Measurements from ENCODE around the gene SBSN.

SBSN gene

DNA sequence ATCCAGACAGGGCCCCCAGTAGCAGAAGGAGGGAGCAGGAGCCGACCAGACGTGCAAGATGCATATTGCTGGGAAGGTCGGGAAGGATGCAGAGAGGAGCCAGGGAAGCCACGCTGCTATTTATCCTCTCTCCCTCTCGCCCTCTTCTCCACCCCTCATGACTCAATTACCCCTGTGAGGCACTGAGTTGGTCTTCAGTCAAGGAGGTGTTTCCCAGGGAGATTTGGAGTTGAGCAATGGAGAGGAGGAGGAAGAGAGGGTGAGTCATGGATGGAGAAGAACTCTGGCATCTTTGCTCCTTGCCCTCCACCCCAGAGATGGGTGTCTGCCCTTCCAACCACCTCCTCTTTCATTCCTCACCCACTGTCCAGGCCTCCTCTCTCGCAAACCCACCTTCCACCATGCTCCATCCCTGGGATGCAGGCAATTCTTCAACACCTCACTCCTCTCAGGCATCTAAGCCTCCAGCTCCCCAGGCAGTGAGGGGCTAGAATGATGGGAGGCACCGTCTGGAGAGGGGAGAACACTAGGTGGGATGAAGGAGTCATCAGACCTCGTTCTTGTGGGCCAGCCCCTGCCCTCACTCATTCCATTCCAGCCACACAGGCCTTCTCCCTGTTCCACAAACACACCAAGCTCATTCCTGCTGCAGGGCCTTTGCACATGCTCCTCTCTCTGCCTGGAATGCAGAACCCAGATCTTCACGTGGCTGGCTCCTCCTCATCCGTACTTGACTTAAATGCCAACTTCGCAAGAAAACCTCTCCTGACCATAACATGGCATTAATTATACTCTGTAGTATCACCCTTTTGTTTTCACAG lies at the start of gene SBSN:
Gene SBSN, minus strand, starts transcription at position 94 of the 821 bp plus-strand sequence. Its CDS starts 30 bp downstream, at position 64.
- DNase-seq (ENCODE audit: low spot score), result no peak

DNA sequence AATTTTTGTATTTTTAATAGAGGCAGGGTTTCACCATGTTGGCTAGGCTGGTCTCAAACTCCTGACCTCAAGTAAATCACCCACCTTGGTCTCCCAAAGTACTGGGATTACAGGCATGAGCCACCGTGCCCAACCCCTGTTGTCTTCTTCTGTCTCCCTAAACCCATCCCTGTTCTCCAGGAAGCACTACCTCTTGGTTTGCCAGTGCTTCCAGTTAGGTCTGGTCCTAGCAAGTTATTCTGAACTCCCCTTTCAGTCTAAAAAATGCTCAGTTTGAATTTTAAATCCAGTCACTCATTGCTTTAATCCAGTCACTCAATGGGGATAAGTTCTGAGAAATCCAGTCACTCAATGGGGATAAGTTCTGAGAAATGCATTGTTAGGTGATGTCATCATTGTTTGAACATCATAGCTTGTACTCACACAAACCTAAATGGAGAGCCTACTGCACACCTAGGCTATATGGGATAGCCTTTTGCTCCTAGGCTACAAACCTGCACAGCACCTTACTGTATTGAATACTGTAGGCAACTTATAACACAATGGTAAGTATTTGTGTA lies 43.4 kb upstream of the SBSN start:
- no peak for DNase-seq (ENCODE audit: low spot score)

DNA sequence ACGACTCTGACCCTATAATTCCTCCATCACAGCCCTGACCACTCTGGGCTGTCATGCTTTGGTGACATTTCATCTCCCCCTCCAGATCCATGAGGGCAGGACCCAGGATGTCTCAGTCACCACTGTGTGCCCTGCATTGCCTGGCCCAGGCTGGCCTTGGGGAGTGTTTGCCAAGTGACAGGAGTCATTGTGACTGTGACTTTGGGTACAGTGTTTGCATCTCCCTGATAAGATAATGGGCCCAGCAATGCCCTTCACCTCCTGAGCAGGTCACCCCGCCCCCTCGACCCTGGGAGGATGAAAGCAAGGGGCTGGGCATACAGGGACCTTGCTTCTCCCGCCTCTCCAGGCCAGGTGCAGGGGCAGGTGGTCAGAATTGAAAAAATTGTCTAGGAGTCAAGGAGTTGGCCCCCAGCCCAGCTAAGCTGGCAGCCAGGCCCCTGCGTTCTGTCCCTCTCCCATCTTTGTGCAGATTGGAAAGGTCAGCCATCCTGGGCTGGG lies 41.2 kb upstream of the SBSN start:
- no peak for DNase-seq (ENCODE audit: low spot score)

DNA sequence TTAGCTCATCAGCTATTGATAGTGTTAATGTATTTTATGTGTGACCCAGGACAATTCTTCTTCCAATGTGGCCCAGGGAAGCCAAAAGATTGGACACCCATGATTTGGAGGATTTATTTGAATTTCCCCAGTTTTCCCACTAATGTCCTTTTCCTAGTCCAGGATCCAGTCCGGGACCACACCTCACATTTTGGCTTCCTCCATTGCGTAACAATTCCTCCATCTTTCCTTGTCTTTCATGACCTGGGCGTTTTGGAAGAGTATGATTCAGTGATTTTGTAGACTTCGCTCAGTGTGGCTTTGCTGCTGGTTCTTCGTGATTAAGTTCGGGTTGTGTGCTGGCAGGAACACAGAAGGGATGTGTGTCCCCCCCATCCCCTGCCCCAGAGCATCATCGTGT lies 38.6 kb upstream of the SBSN start:
- DNase-seq (ENCODE audit: low spot score), result no peak

DNA sequence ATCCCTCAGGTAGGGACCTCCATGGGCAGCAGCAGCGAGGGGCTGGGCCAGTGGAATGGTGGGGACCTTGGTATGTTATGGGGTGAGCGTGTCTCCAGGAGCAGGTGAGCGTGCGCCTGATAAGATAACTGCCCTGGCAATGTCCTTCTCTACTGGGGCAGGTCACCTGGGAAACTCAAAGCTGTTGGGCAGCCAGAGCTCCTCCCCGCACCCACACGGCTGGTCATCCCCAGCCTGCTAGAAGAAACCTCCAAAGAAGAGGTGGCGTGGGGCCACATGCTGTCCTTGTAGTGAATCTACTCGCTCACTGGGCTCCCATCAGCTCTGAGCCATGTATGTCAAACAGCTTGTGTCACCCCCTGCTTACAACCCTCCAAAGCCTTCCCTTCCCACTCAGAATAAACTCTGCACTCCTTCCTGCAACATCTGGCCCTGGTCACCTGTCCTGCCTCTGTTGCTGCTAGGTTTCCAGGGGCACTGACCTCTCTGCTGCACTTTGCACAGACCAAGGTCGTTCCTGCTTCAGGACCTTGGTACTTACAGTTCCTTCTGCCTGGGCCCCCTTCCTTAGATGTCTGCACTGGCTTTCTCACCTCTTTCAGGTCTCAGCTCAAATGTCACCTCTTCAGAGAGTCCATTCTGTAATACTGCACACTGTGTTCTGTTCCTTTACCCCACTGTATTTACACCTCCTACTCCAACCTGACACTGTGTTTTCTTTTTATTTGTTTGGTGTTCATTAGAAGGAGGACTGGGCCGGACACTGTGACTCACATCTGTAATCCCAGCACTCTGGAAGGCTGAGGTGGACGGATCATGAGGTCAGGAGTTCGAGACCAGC lies 37.1 kb upstream of the SBSN start:
- DNase-seq (ENCODE audit: low spot score), result no peak

- DNase-seq (ENCODE audit: low spot score), result no peak
Observed at GRCh38 chr19:35563207-35563829, 35.2 kb upstream of the SBSN start, which contains the start of gene ATP4A. Gene ATP4A, minus strand, starts transcription at chr19:35563658. Its CDS starts 29 bp downstream, at chr19:35563629.

DNA sequence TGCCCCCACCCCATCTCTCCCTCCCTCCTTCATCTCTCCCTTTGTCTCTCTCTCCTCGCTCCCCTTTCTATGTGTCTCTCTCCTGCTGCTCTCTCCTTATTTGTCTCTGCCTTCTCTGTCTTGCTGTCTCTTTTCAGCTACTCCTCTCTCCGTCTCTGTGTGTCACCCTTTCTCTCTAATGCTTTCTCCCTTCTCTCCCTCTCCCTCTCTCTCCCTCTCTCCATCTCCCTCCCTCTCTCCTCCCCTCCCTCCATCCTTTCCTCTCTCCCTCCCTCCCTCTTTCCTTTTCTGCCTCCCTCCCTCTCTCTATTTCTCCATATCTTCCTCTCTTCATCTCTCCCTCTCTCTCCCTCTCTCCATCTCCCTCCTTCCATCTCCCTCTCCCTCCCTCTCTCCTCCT lies 34.7 kb upstream of the SBSN start:
- no peak for DNase-seq (ENCODE audit: low spot score)

- DNase-seq (ENCODE audit: low spot score), result no peak
Observed at GRCh38 chr19:35562336-35562735, 34.2 kb upstream of the SBSN start.

DNA sequence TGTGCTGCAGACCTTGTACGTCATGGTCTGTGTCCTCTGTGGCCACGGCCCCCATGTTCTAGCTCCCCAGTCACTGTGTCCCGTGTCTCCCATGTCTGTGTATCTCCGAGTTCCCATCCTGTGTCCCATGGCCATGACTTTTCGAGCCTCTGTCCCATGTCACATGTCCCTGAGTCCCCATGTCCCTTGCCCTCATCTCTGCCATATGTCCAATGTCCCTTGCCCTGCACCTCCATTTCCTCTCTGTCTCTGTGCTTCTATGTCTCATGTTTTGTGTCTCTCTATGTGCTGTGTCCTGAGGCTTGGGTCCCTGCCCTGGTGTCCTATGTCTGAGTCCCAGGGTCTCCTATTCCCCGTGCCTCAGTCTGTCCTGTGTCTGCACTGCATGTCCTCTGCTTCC lies 33.3 kb upstream of the SBSN start:
- DNase-seq (ENCODE audit: low spot score), result no peak

DNA sequence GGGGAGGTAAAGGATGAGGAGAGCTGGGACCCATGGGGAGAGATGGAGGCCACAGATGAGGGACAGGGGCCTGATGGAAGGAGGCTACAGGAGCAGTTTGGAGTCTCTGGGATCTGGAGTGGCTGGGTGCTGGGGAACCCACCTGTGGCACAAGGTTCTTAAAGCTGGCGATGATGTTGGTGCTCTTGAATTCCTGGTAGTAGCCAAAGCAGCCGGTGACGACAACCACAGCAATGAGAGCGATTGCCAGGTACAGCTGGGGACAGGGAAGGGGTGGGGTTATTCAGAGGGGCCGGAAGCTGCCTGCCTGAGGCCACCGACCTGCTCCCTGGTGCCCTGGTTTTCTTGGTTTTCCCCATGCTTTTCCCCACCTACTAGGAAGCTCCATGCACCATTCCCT lies 32.6 kb upstream of the SBSN start:
- no peak for DNase-seq (ENCODE audit: low spot score)

DNA sequence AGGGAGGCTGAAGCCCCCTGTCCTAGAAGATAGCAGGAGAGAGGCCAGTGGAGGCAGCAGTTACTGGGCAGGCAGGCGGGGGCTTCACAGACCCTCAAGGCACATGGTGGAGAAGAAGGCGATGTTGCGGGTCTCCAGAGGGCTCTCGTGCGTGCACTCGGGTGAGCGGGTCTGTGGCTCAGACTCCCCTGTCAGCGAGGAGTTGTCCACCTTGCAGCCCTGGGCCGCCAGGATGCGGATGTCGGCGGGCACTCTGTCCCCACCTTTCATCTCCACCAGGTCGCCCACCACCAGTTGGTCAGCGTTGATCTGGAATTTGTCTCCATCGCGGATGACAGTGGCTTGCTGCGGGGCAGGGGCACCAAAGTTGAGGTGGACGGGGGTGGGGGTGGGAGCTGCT lies 32.2 kb upstream of the SBSN start:
- no peak for DNase-seq (ENCODE audit: low spot score)

- no peak for DNase-seq (ENCODE audit: low spot score)
Observed at GRCh38 chr19:35559781-35560180, 31.7 kb upstream of the SBSN start.

DNA sequence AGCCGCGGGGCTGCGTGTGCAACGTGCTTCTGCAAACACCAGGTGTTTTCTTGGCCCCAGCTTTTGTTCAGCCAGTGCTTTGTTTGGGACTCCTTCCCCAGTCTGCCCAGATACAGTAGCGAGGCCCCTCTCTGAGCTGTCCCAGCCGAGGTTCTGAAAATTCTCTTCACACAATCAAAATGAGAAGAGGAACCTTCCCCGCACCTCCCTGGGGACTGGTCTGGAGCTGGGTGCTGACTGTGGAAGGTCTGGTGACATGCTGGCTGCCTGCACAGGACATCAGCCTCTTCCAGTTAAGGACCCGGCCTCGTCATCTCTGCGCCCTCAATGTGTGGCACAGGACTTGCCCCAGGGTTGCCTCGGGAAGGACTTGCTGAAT lies 31.2 kb upstream of the SBSN start:
- DNase-seq (ENCODE audit: low spot score), result no peak

DNA sequence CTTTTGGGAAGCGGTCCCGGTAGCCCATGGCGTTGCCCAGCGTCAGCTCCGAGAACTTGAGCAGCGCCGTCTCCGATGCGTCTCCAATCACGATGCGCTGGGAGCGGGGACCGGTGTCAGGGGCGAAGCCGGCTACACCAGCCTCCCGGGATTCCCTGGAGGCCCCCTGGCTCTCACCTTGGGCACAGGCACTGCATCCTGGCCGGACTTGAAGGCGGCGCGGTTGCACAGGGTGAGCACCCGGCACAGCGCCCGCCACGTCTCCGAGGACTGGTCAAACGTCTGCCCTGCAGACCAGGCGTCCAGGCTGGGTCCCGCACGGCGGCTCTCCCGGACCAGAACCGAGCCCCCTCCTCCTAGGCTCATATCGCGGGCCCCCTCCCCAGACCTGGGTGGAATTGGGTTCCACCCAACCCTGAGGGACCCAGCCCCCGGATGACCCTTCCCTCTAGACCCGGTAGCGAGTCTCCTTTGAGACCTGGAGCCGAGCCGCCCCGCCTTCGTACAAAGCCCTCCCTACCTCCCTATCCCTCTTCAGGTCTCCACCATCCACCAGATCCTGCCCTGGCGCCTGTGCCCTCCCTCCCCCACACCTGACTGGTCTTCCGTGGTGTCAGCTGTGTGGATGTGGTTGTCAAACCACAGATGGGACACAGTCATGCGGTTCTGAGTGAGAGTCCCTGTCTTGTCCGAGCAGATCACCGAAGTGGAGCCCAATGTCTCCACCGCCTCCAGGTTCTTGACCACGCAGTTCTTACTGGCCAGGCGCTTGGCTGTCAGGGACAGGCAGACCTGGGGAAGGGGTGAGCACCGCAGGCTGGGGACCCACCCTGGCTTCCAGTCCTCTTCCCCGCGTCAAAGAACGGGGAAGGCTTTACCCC lies 30.5 kb upstream of the SBSN start:
- DNase-seq (ENCODE audit: low spot score), result no peak

GRCh38 chr19:35557539-35558399 lies 29.7 kb upstream of the SBSN start:
- DNase-seq (ENCODE audit: low spot score), result no peak

DNA sequence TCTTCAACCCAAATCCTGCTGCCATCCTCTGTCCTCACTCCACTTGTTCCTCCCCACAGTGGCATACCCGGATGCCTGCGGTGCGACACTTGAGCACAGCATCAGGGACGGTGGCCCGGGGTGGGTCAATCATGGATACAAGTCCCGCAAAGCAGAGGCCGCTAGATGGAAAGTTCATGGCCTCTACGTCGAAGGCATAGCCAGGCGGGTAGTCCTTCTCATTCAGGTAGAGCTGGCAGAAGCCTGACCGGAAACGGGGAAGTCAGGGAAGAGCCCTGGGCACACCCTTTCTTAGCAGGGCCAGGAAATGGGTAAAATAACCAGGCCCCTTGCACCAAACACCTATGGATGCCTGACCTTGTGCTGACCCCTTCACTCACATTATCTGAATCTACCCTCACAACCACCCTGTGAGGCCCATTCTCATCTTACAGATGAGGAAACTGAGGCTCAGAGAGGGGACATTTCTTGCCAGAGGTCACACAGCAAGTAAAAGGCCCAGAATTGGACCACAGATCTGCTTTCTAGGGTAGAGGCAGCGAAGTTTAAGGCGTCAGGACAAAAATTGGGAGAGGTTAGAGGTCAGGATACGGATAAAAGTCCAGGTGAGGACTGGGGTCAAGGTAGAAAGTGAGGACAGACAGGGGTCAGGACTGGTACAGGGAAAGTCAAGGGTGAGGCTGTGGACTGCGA lies 28.9 kb upstream of the SBSN start:
- DNase-seq (ENCODE audit: low spot score), result no peak

DNA sequence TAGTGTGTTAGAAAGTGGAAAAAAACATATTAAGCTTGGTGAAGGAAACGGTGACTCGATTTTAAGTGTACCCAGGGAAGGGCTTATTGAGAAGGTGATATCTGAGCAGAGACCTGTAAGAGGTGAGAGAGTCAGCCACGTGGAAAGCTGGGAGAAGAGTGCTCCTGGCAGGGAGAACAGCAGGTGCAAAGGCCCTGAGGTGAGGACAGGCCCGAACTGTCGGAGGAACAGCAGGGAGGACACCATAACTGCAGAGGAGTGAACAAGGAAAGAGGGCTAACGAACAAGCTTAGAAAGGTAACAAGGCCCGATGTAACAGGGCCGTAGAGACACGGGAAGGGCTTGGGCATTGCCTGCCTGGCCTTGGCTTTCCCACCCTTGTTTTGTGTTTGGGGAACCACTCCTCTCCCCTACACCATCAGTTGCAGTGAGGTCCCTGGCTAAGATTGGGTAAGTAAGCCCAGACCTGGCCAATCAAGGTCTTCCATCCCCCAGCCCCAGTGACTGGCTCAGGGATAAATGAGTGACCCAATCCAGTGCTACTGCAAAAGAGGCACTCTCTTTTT lies 28.0 kb upstream of the SBSN start:
- no peak for DNase-seq (ENCODE audit: low spot score)

- no peak for DNase-seq (ENCODE audit: low spot score)
Observed at GRCh38 chr19:35555301-35556005, 27.3 kb upstream of the SBSN start.

- no peak for DNase-seq (ENCODE audit: low spot score)
Observed at GRCh38 chr19:35554076-35554475, 26.0 kb upstream of the SBSN start.

Data from Ammon's horn (tissue), 1 donor.